Daoy (cell line): ENCODE measurements around the gene EML4. TPM values are rescaled to one million over a fixed set of nuclear protein-coding genes. Genes with fewer than 3 reads are reported as not detected.
"Not testable (repeated sequence)": the region's sequence is repeated elsewhere in the genome, so short reads cannot be mapped to it uniquely, and the experiment has no call there.

ENCODE experiments used
- DNase-seq: peaks from one replicate; pipeline ENCODE4 v3.0.0-alpha.2; 2015; ENCODE audit warnings: low read depth
- total RNA-seq: library from RNA; depleted of rRNA; stranded (reverse); fragments of >200 nt; shearing (Covaris generic); gene quantifications from 2 replicates; pipeline ENCODE4 v1.2.3, GENCODE V29; 2014

EML4 gene
- total RNA-seq, 1 experiment from 2014 or later = 36.1 TPM

GRCh38 chr2:42334220-42334619, 165.1 kb downstream of the EML4 start:
- DNase-seq = no peak

- not testable (repeated sequence) for DNase-seq
Measured at GRCh38 chr2:42334865-42335264, 165.7 kb downstream of the EML4 start.

- DNase-seq = no peak
Measured at GRCh38 chr2:42335514-42336104, 166.5 kb downstream of the EML4 start.

GRCh38 chr2:42336361-42336965, 167.3 kb downstream of the EML4 start:
- no peak for DNase-seq

- no peak for DNase-seq
Measured at GRCh38 chr2:42337356-42337820, 168.2 kb downstream of the EML4 start.

- no peak for DNase-seq
Measured at GRCh38 chr2:42337846-42338566, 168.9 kb downstream of the EML4 start.

GRCh38 chr2:42338567-42339190, 169.5 kb downstream of the EML4 start:
- no peak for DNase-seq

GRCh38 chr2:42339191-42339912, 170.2 kb downstream of the EML4 start:
- DNase-seq = no peak

- DNase-seq = no peak
Measured at GRCh38 chr2:42340045-42340937, 171.1 kb downstream of the EML4 start.

- DNase-seq = no peak
Measured at GRCh38 chr2:42340938-42341636, 171.9 kb downstream of the EML4 start.

GRCh38 chr2:42342061-42342794, 173.1 kb downstream of the EML4 start:
- peak; percentile 75 for DNase-seq

- DNase-seq = no peak
Measured at GRCh38 chr2:42342795-42343241, 173.7 kb downstream of the EML4 start.

- no peak for DNase-seq
Measured at GRCh38 chr2:42345986-42346385, 176.8 kb downstream of the EML4 start.

GRCh38 chr2:42346856-42347255, 177.7 kb downstream of the EML4 start:
- DNase-seq = not testable (repeated sequence)

GRCh38 chr2:42347518-42347917, 178.4 kb downstream of the EML4 start:
- not testable (repeated sequence) for DNase-seq

GRCh38 chr2:42348113-42348805, 179.1 kb downstream of the EML4 start:
- DNase-seq = no peak

GRCh38 chr2:42350434-42351063, 181.4 kb downstream of the EML4 start:
- DNase-seq = no peak

GRCh38 chr2:42351864-42352263, 182.7 kb downstream of the EML4 start:
- no peak for DNase-seq
